GM12878 (cell line): ENCODE data around the gene ADGRD2. TPM values are rescaled to one million over a fixed set of nuclear protein-coding genes. Genes with fewer than 3 reads are reported as not detected.

Source experiments
- ASH2L ChIP-seq: fragments of 300-600, 200-600 bp; sonication (generic); IDR thresholded peaks from 2 replicates; pipeline ENCODE4 v1.6.1; 2017; ENCODE audit warnings: low read depth, mild to moderate bottlenecking, borderline replicate concordance
- BCL11A ChIP-seq: IDR thresholded peaks from 2 replicates; pipeline ENCODE4 v1.6.1; 2011; ENCODE audit warnings: low read depth, low read length
- CBX5 ChIP-seq: sonication (generic); IDR thresholded peaks from 2 replicates; pipeline ENCODE4 v1.6.1; 2016; ENCODE audit warnings: low read depth, moderate library complexity, mild to moderate bottlenecking, inconsistent platforms
- CUX1 ChIP-seq: IDR thresholded peaks from 2 replicates; pipeline ENCODE4 v1.6.1; 2012; ENCODE audit warnings: improper control_type of control experiment, low read depth, low read length; ENCODE audit not compliant: insufficient replicate concordance
- EP300 ChIP-seq, 2 experiments: fragments of 150-350 bp in 1 of 2; IDR thresholded peaks; 2 replicates each; pipeline ENCODE4 v1.6.1; 2011 to 2012; ENCODE audit warnings: low read depth in 2 of 2, low read length in 2 of 2, borderline replicate concordance in 1 of 2, improper control_type of control experiment in 1 of 2, inconsistent platforms in 1 of 2; ENCODE audit not compliant: control insufficient read depth in 1 of 2
- ETV6 ChIP-seq, 2 experiments: fragments of 450-650 bp in 1 of 2; IDR thresholded peaks in 1 of 2; conservative IDR thresholded peaks in 1 of 2; 2 replicates each; pipeline ENCODE4 v1.6.1; 2014; ENCODE audit warnings: antibody characterized with exemption in 1 of 2, borderline replicate concordance in 1 of 2, low read depth in 1 of 2, mild to moderate bottlenecking in 1 of 2, moderate library complexity in 1 of 2
- FOXK2 ChIP-seq: fragments of 450-650 bp; IDR thresholded peaks from 2 replicates; pipeline ENCODE4 v1.6.1; 2017; ENCODE audit warnings: mild to moderate bottlenecking, moderate library complexity
- FOXM1 ChIP-seq: IDR thresholded peaks from 2 replicates; pipeline ENCODE4 v1.6.1; 2012; ENCODE audit warnings: low read depth, mild to moderate bottlenecking, inconsistent platforms, low read length, moderate library complexity
- IKZF2 ChIP-seq, 2 experiments: fragments of 450-650 bp; IDR thresholded peaks; 2 replicates each; pipeline ENCODE4 v1.6.1; 2017; ENCODE audit warnings: mild to moderate bottlenecking in 2 of 2, moderate library complexity in 2 of 2
- KLF5 ChIP-seq: fragments of 450-650 bp; IDR thresholded peaks from 2 replicates; pipeline ENCODE4 v1.6.1; 2014; ENCODE audit warnings: mild to moderate bottlenecking; ENCODE audit not compliant: partially characterized antibody
- MEF2A ChIP-seq: IDR thresholded peaks from 2 replicates; pipeline ENCODE4 v1.6.1; 2011; ENCODE audit warnings: low read depth, mild to moderate bottlenecking, low read length, moderate library complexity; ENCODE audit not compliant: insufficient read depth
- MTA2 ChIP-seq: fragments of 450-650 bp; IDR thresholded peaks from 2 replicates; pipeline ENCODE4 v1.6.1; 2016; ENCODE audit warnings: low read depth, mild to moderate bottlenecking, moderate library complexity
- MYC ChIP-seq: IDR thresholded peaks from 2 replicates; pipeline ENCODE4 v1.6.1; 2011; ENCODE audit warnings: mild to moderate bottlenecking, low read length, moderate library complexity, inconsistent platforms; ENCODE audit not compliant: insufficient read depth, insufficient replicate concordance, insufficient read length, severe bottlenecking
- NFIC ChIP-seq: IDR thresholded peaks from 2 replicates; pipeline ENCODE4 v1.6.1; 2012; ENCODE audit warnings: low read depth, mild to moderate bottlenecking, inconsistent platforms, low read length, moderate library complexity
- NFXL1 ChIP-seq: fragments of 450-650 bp; IDR thresholded peaks from 2 replicates; pipeline ENCODE4 v1.6.1; 2017; ENCODE audit warnings: antibody characterized with exemption, mild to moderate bottlenecking, borderline replicate concordance
- POLR2AphosphoS5 ChIP-seq: IDR thresholded peaks from 2 replicates; pipeline ENCODE4 v1.6.1; 2011; ENCODE audit warnings: mild to moderate bottlenecking, low read length, inconsistent platforms
- RAD51 ChIP-seq: fragments of 450-650 bp; IDR thresholded peaks from 2 replicates; pipeline ENCODE4 v1.6.1; 2016; ENCODE audit warnings: moderate library complexity, mild to moderate bottlenecking, inconsistent platforms
- SIX5 ChIP-seq: IDR thresholded peaks from 2 replicates; pipeline ENCODE4 v1.6.1; 2011; ENCODE audit warnings: mild to moderate bottlenecking, low read depth, low read length, moderate library complexity; ENCODE audit not compliant: severe bottlenecking
- SREBF1 ChIP-seq: IDR thresholded peaks from 2 replicates; pipeline ENCODE4 v1.6.1; 2012; ENCODE audit warnings: mild to moderate bottlenecking, low read length
- TCF3 ChIP-seq: IDR thresholded peaks from 2 replicates; pipeline ENCODE4 v1.6.1; 2012; ENCODE audit warnings: low read depth, mild to moderate bottlenecking, low read length, borderline replicate concordance; ENCODE audit not compliant: insufficient read depth
- ZNF274 ChIP-seq: IDR thresholded peaks from one replicate; pipeline ENCODE4 v1.8.0; 2011; ENCODE audit not compliant: insufficient read length, insufficient read depth
- ZSCAN29 ChIP-seq: fragments of 450-650 bp; IDR thresholded peaks from 2 replicates; pipeline ENCODE4 v1.6.1; 2017; ENCODE audit warnings: mild to moderate bottlenecking, moderate library complexity
- polyA plus RNA-seq, 11 experiments: library from polyadenylated mRNA; depleted of rRNA in 4 of 11; unstranded in 6 of 11; stranded (reverse) in 5 of 11; fragments of >200 nt; fragmentation: Nextera tagmentation in 4 of 11; fragmentation: Illumina TruSeq in 1 of 11; extraction: Ambion mirVana in 4 of 11; extraction: Trizol in 1 of 11; gene quantifications; 1 replicate in 1 of 11; 2 replicates in 10 of 11; pipeline versions ENCODE4 v1.2.1 to v1.2.3, GENCODE V29; 2011 to 2016; ENCODE audit warnings: inconsistent platforms in 2 of 11, missing spikeins in 2 of 11, low read depth in 1 of 11
- total RNA-seq, 4 experiments: library from RNA; depleted of rRNA in 3 of 4; stranded (reverse); fragments of >200 nt in 3 of 4; fragmentation: Illumina TruSeq in 1 of 4; extraction: Trizol in 1 of 4; gene quantifications; 2 replicates each; pipeline versions ENCODE4 v1.2.1 to v1.2.3, GENCODE V29; 2013 to 2021
- TF ChIP-seq, protein P1 (sequence below): fragments of 450-650 bp; conservative IDR thresholded peaks from 2 replicates; pipeline ENCODE4 v1.6.1; 2017; ENCODE audit warnings: mild to moderate bottlenecking, moderate library complexity

ADGRD2 gene
- total and polyA plus RNA-seq, 10 of the 15 experiments (the other 5 are each of a cell fraction or from before 2014, with no cell fraction given), result not detected

- TF ChIP-seq, protein P1, sequence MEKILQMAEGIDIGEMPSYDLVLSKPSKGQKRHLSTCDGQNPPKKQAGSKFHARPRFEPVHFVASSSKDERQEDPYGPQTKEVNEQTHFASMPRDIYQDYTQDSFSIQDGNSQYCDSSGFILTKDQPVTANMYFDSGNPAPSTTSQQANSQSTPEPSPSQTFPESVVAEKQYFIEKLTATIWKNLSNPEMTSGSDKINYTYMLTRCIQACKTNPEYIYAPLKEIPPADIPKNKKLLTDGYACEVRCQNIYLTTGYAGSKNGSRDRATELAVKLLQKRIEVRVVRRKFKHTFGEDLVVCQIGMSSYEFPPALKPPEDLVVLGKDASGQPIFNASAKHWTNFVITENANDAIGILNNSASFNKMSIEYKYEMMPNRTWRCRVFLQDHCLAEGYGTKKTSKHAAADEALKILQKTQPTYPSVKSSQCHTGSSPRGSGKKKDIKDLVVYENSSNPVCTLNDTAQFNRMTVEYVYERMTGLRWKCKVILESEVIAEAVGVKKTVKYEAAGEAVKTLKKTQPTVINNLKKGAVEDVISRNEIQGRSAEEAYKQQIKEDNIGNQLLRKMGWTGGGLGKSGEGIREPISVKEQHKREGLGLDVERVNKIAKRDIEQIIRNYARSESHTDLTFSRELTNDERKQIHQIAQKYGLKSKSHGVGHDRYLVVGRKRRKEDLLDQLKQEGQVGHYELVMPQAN, result no peak
- TF ChIP-seq FOXM1, result peak; percentile 53; the same call in 1 of the 2 replicates
- TF ChIP-seq MTA2, result peak; percentile 47; the same call in 1 of the 2 replicates
- TF ChIP-seq NFXL1, result no peak
- no peak for TF ChIP-seq EP300 (IDR thresholded peaks at IDR 0.05; ENCODE audit: borderline replicate concordance in 1 of 2, control insufficient read depth in 1 of 2, low read depth in 2 of 2, low read length in 2 of 2)
- no peak for TF ChIP-seq TCF3
- no peak for TF ChIP-seq FOXK2
- TF ChIP-seq SIX5, result no peak
- no peak for TF ChIP-seq ASH2L
- no peak for TF ChIP-seq SREBF1
- TF ChIP-seq KLF5, result no peak
- TF ChIP-seq MEF2A, result peak; percentile 84
- no peak for TF ChIP-seq CBX5
- no peak for TF ChIP-seq POLR2AphosphoS5
- no peak for TF ChIP-seq MYC
- TF ChIP-seq ZNF274, result no peak
- no peak for TF ChIP-seq RAD51
- peak; percentile 49; the same call in 1 of the 2 replicates for TF ChIP-seq BCL11A
- no peak; a peak in 1 of 4 replicates for TF ChIP-seq IKZF2 (IDR thresholded peaks at IDR 0.05)
- TF ChIP-seq CUX1, result no peak
- peak; percentile 72; the same call in 1 of the 2 replicates for TF ChIP-seq NFIC
- no peak for TF ChIP-seq ZSCAN29
- no peak for TF ChIP-seq ETV6 (conservative IDR thresholded peaks at IDR 0.05 in 1 of 2, IDR thresholded peaks at IDR 0.05 in 1 of 2; ENCODE audit: borderline replicate concordance in 1 of 2, low read depth in 1 of 2)
Observed at GRCh38 chr9:124436320-124436719, 13.9 kb upstream of the ADGRD2 start (continued).
